SH-SY5Y (cell line): ENCODE data around the gene KCNK17.

Source experiments
- GATA2 ChIP-seq: IDR thresholded peaks from 2 replicates; pipeline ENCODE4 v1.6.1; 2011; ENCODE audit warnings: mild to moderate bottlenecking, low read depth, low read length
- GATA3 ChIP-seq: IDR thresholded peaks from 2 replicates; pipeline ENCODE4 v1.6.1; 2011; ENCODE audit warnings: low read depth, mild to moderate bottlenecking, low read length, moderate library complexity

The KCNK17 gene, protein sequence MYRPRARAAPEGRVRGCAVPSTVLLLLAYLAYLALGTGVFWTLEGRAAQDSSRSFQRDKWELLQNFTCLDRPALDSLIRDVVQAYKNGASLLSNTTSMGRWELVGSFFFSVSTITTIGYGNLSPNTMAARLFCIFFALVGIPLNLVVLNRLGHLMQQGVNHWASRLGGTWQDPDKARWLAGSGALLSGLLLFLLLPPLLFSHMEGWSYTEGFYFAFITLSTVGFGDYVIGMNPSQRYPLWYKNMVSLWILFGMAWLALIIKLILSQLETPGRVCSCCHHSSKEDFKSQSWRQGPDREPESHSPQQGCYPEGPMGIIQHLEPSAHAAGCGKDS

DNA sequence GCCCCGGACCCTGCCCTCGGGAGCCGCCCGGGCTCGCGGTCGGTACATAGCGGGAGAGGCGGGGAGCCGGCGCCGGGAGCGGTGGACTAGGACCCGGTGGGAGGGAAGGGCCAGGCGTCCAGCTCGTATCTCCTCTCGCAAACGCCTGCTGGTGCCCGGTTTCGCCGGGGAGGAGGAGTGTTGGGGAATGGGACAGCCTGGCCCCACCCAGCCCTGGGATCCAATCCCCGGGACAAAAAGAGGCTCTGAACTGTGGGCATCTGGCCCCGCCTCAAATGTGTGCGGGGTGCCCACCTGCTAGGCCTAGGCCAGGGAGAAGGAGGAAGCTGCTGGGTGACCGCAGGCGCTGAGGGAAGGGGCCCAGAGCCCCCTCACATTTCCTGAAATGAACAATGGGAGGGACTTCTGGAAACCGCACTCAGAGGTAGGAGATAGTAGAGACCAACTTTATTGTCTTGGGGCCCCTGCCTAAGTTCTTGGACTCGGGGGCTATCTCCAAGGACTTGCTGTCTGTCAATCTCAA is at the start of gene KCNK17:
Gene KCNK17, minus strand, starts transcription at position 147 of the 523 bp plus-strand sequence. Its CDS starts 99 bp downstream, at position 48.
- no peak for TF ChIP-seq GATA3
- no peak for TF ChIP-seq GATA2

DNA sequence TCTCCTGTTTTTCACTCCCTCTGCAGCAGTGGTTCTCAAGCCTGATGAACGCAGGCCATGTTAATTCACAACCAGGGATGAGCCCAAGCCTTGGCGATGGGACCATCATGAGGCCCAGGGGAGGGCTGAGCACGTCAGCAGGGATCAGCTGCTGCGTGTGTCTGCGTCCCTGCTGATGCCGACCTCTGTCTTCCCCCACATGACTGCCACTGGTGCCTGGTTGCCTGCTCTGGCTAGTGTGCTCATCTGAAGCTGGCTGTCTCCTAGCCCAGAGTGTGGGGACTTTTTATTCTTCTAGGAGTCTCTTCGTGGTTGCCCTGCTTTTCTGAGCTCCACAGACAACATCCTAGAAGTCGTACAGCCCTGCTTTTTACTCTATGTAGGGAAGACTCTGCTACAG is 49.1 kb upstream of the KCNK17 start:
- TF ChIP-seq GATA2 (no peak), GATA3 (no peak)

DNA sequence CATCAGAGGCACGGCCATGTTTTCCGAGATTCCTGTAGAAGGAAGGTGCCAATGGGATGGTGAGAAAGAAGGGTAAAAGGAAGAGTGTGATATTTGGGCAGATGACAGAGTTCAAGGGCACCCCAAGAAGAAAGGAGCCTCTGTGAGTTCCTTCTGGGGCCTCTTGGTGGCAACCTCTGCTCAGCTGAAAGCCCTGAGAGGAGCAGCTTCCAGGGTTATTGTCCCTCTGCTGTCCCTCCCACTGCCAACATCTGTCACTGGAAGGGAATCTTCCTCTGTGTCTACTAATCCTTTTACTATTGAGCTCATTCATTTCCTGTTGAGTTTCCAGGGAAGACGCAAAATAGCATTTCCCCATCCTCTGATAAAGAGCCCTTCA is 48.3 kb upstream of the KCNK17 start:
- TF ChIP-seq GATA2 (no peak), GATA3 (no peak)

DNA sequence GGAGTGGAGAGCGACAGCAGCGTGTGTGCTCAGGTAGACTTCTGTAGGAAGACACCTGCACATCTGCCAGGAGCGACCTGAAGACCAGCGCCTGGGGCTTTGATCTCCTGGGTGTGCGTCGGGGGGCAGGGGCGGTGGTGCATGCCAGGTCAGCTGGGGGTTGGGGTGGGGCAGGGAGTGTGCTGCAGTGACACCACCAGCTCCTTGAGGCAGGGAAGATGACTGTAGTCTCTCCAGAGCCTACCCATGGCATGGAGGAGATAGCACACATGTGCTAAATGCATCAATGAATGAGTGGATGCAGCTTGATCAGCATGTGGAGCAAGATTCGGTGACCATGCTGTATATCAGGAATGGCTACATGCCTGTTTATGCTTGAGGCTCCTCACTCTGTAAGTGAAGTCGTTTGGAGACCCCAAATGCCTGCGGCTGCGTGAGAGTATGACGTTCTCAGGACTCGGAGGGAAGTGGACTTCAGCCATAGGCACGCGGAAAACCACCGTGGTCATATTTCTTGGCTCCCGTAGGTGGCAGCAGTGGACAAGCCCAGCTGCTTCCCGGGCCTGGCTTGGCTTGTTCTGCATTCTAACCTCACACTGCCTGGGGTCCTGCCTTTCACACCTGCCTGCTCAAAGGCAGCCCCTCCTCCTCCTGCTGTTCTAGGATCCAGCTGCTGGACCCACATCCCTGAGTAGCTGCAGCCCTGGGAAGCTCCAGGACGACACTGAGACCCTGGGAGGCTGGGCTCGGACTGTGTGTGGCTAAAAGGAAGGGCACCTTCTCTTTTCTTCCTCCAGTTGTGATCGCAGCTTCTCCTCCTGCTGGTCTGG is 47.7 kb upstream of the KCNK17 start:
- TF ChIP-seq GATA2, result no peak
- no peak for TF ChIP-seq GATA3

DNA sequence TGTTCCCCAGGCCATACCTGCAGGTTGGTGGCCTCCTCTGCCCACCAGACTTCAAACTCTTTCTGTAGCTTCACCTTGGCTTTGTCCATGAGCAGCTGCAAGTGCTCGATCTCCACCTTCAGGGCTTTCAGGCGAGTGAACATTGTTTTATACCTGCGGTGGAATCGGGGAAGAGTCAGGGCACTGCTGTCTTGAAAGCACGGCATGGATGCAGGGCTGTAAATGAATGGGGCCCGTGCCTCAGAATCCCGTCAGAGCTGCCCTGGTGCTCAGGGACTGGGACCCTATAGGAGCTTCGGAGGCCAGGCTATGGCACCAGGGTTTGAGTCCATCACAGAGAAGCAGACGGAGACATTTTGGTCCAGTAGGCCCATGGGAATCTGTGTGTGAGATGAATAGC is 46.2 kb upstream of the KCNK17 start:
- TF ChIP-seq GATA3 (no peak), GATA2 (no peak)

DNA sequence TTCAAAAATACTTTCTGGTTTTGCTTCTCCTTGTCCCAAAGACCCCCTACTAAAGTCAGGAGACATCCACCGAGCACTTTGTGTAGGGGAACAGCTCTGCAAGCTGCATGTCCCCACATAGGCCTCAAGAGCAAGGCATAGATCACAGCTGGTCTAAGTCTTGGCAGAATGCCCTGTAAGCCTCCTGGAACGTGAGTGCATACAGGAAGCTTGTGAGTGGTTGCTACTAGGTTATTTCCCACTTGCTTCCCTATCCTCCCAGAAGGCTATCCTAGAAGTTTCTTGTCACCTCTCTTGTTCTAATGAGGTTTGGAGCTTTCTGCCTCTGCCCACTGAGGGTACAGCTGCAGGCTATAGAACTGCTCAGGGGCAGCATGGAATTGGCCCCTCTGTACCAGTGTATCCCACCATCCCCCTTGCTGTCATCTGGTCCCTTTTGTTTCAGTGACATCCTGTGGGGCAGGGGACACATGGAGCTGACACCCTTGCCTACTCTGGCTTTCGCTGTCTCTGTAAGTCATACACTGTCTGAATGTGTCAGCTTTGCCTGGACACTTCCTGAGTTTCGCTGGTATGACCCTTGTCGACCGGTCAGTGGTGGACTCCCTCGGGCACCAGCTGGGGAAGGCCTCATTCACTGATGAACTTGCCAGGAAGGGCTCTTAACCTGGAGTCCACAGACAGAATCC is 43.9 kb upstream of the KCNK17 start:
- no peak for TF ChIP-seq GATA2

DNA sequence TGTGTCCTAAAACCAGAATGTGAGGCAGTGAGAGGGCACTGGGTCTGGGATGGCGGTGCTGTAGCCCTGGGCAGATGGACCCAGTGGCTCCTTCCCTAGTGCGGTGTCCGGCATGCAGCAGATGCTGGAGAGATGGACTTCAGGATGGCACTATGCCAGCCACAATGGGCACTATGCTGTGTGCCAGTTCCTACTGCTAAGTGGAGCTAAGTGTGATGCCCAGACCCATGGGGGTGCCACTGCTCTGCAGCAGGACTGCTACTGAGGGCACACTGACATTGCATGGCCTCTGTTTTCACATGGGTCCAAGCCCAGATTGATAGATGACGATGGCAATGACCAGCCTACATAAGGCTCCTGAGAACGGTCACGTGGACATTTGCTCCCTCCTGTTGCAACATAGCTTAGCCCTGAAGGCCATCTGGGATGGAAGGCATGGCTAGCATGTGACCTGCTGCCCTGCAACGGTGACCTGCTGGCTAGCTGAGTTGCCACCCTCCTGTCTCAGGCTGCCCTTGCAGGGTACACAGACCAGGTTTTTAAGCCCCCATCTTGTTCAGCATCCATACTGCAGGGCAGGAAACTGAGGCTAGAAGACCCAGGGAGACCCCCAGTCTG is 39.6 kb upstream of the KCNK17 start:
- TF ChIP-seq GATA3, result no peak
- no peak for TF ChIP-seq GATA2

DNA sequence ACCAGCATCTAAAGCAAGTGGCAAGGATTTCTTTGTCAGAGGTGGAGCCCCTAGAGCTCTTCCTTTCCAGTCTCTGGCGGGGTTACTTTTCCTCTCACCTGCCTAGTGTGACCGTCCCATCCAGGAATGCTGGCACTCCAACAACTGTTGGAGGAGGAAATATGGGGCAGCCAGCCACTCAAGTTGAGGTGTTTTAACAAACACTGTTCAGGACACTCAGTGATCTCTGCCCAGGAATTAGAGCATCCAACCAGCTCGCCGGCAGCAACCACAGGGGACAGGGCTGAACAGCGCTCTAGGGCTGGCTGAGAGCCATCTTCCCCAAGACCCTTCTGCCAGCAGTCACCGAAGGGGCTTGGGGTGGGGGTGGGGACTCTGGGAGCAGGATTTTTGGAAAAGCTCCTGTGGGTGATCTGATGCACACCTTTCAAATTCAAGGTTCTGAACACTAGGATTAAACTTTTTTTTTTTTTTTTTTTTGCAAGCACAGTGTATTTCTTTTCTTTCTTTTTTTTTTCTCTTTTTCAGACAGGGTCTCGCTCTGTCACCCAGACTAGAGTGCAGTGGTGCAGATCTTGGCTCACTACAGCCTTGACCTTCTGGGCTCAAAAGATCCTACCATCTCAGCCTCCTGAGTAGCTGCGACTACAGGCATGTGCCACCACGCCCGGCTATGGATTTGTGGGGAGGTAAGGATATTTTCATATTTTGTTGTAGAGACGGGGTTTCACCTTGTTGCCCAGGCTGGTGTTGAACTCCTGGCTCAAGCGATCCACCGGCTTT is 36.7 kb upstream of the KCNK17 start:
- TF ChIP-seq GATA3 (no peak), GATA2 (no peak)

DNA sequence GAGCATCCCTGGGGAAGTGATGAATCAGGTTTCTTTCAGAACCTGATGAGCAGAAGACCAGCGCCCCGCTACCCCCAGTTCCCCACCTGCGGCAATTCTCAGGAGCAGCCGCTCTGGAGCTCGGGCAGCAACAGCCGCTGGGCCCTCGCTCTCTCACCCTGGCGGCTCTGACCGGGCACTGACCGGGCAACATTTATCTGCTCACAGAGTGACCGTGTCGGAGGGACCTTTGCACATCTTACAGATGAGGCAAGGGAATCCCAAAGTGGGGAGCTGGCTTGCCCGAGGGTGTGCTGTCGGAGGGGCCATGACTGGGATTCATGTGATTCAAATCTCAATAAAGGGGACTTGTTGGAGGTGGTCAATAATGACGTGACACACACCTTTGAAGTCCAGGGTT is 34.5 kb upstream of the KCNK17 start:
- TF ChIP-seq GATA2 (no peak), GATA3 (no peak)

DNA sequence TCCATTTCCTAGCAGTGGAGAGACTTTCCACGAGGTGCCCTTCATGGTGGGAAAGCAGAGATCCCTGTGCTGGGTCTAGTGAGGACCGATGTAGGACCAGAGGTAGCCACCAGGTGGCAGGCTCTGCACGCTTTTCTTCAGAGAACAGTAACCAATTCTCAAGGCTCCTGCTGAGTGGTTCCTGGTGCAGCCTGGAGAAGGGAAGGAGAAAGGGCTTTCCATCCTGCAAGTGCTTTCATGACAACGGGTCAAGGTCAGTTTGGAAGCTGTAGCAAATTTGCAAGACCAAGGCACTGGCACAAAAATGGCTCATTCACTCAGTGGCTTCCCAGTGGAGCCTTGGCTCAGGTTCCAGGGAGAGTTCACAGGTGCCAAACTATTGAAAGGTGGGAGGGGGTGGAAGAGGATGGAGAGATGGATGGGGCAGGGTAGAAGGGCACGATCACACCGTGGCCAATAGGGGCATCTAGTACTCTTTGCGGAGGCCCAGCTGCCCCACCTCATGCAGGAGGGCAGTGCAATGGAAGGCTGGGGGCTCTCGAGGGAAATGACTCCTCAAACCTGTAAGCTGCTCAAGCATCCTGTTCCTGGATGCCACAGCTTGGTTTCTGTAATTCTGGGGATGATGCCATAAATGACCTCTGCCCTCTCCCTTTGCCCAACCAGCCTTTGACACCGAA is 33.8 kb upstream of the KCNK17 start:
- TF ChIP-seq GATA2 (no peak), GATA3 (no peak)

DNA sequence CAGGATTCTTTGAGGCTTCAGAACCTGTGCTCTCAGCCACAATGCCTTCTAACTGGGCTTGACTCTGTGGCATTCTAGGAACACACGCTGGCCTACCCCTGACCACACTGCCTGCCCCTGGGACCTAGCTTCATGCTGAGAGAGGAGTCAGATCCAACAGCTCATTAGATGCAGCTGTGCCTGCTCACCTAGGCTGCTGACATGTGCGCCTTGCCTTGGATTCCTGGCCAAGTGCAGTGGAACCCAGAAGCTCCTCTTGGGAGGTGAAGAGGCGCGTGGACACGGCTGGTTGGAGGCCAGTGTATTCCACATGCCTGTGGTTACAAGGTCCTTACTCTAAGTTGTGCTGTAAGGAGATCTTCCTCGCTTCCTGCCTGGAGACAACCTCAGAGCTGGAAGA is 33.0 kb upstream of the KCNK17 start:
- TF ChIP-seq GATA2 (no peak), GATA3 (no peak)

DNA sequence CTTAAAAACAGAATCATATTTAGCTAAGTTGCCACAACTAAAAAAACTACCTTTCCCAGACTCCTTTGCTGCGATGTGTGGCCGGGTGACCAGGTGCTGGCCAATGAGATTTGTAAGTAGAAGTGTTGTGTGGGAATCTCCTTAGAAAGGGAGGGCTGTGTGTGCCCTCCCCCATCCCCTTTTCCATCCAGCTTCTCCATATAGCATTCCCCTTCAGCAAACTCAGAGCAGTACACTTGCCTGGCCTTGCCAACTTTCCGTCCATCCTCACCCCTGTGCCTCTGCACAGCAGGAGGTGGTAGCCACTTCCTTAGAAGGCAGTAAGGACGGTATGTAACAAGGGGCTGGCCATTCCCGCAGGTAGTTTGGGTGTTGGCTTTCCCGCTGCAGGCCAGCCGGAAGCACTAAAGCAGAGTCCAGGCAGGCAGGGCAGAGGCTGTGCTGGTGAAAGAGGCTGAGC is 30.6 kb upstream of the KCNK17 start:
- TF ChIP-seq GATA3 (no peak), GATA2 (no peak)
